Progenitor cell of endocrine pancreas (in vitro differentiated cells): ENCODE results near the gene KAZN. TPM values are rescaled to one million over a fixed set of nuclear protein-coding genes. Genes with fewer than 3 reads are reported as not detected.
A peak's percentile ranks its signal among the peaks of the same experiment; 100 is the strongest.

ENCODE experiments used
- DNase-seq: peaks from one replicate; pipeline ENCODE4 v3.0.0; 2021; ENCODE audit warnings: low spot score; ENCODE audit not compliant: unreplicated experiment
- H3K27ac Mint-ChIP-seq: 2 replicates; pipeline ENCODE4 v1.8.0; 2021; ENCODE audit warnings: mild to moderate bottlenecking, moderate library complexity, mixed read lengths
- H3K27me3 Mint-ChIP-seq: 2 replicates; pipeline ENCODE4 v1.8.0; 2021; ENCODE audit warnings: mixed read lengths
- H3K36me3 Mint-ChIP-seq: 2 replicates; pipeline ENCODE4 v1.8.0; 2022; ENCODE audit warnings: mixed read lengths; ENCODE audit not compliant: insufficient read depth
- H3K4me1 Mint-ChIP-seq: 2 replicates; pipeline ENCODE4 v1.8.0; 2021; ENCODE audit warnings: low read depth, mixed read lengths
- H3K4me3 Mint-ChIP-seq: 2 replicates; pipeline ENCODE4 v1.8.0; 2021; ENCODE audit warnings: low read depth, mild to moderate bottlenecking, moderate library complexity, mixed read lengths
- H3K9me3 Mint-ChIP-seq: 2 replicates; pipeline ENCODE4 v1.8.0; 2021; ENCODE audit warnings: low read depth, mixed read lengths
- CTCF ChIP-seq: fragments of 200-600 bp; sonication (generic); IDR thresholded peaks from one replicate; pipeline ENCODE4 v1.5.0; 2021; ENCODE audit warnings: antibody characterized with exemption, mild to moderate bottlenecking; ENCODE audit not compliant: unreplicated experiment
- total RNA-seq: library from RNA; stranded (reverse); gene quantifications from 2 replicates; pipeline ENCODE4 v1.2.1, GENCODE V29; 2021

Gene KAZN
- total RNA-seq, 1 donor from 2014 or later: 12.9 TPM

GRCh38 chr1:14800500-14801076, 202.1 kb downstream of the KAZN start:
- no peak for TF ChIP-seq CTCF
- no peak overlapping the region for H3K27ac Mint-ChIP-seq
- no peak for DNase-seq
- no peaks in the 10 kb centered on the region for H3K27me3 Mint-ChIP-seq
- H3K36me3 Mint-ChIP-seq: peaks cover 6% of the 10 kb centered on the region
- H3K9me3 Mint-ChIP-seq: peaks cover 5% of the 10 kb centered on the region
- no peaks in the 10 kb centered on the region for H3K4me1 Mint-ChIP-seq
- no peak overlapping the region for H3K4me3 Mint-ChIP-seq

GRCh38 chr1:14803002-14803789, 204.7 kb downstream of the KAZN start:
- no peak for DNase-seq
- peaks cover 14% of the 10 kb centered on the region for H3K9me3 Mint-ChIP-seq
- H3K4me3 Mint-ChIP-seq: no peak overlapping the region
- H3K36me3 Mint-ChIP-seq: peaks cover 12% of the 10 kb centered on the region
- peak overlapping the region; percentile 87 for H3K27ac Mint-ChIP-seq
- TF ChIP-seq CTCF: no peak
- no peaks in the 10 kb centered on the region for H3K4me1 Mint-ChIP-seq
- no peaks in the 10 kb centered on the region for H3K27me3 Mint-ChIP-seq

- H3K4me1 Mint-ChIP-seq: no peaks in the 10 kb centered on the region
- peaks cover 17% of the 10 kb centered on the region for H3K9me3 Mint-ChIP-seq
- DNase-seq: no peak
- no peak overlapping the region for H3K4me3 Mint-ChIP-seq
- H3K36me3 Mint-ChIP-seq: peaks cover 12% of the 10 kb centered on the region
- peak; percentile 45 for TF ChIP-seq CTCF
- H3K27ac Mint-ChIP-seq: no peak overlapping the region
- no peaks in the 10 kb centered on the region for H3K27me3 Mint-ChIP-seq
These were observed 206.1 kb downstream of the KAZN start for GRCh38 chr1:14804626-14805025.

GRCh38 chr1:14806772-14807171, 208.3 kb downstream of the KAZN start:
- no peak overlapping the region for H3K27ac Mint-ChIP-seq
- no peak for TF ChIP-seq CTCF
- DNase-seq: no peak
- peaks cover 17% of the 10 kb centered on the region for H3K9me3 Mint-ChIP-seq
- H3K36me3 Mint-ChIP-seq: peaks cover 12% of the 10 kb centered on the region
- no peaks in the 10 kb centered on the region for H3K27me3 Mint-ChIP-seq
- no peak overlapping the region for H3K4me3 Mint-ChIP-seq
- H3K4me1 Mint-ChIP-seq: no peaks in the 10 kb centered on the region

GRCh38 chr1:14808768-14809167, 210.3 kb downstream of the KAZN start:
- peaks cover 17% of the 10 kb centered on the region for H3K9me3 Mint-ChIP-seq
- no peak for DNase-seq
- H3K27me3 Mint-ChIP-seq: no peaks in the 10 kb centered on the region
- no peak overlapping the region for H3K27ac Mint-ChIP-seq
- no peak for TF ChIP-seq CTCF
- H3K4me3 Mint-ChIP-seq: no peak overlapping the region
- peaks cover 12% of the 10 kb centered on the region for H3K36me3 Mint-ChIP-seq
- no peaks in the 10 kb centered on the region for H3K4me1 Mint-ChIP-seq
